NCI-H2171 (cell line): Measurements from ENCODE around the gene FTCD.
"Not testable (repeated sequence)": the region's sequence is repeated elsewhere in the genome, so short reads cannot be mapped to it uniquely, and the experiment has no call there.

Experiments used
- DNase-seq: peaks from one replicate; lab custom pipeline; 2025; lab: John Stamatoyannopoulos, UW

Gene FTCD

GRCh38 chr21:46188226-46189212, 33.1 kb upstream of the FTCD start:
- DNase-seq: no peak

GRCh38 chr21:46187814-46188213, 32.4 kb upstream of the FTCD start:
- no peak for DNase-seq

DNA sequence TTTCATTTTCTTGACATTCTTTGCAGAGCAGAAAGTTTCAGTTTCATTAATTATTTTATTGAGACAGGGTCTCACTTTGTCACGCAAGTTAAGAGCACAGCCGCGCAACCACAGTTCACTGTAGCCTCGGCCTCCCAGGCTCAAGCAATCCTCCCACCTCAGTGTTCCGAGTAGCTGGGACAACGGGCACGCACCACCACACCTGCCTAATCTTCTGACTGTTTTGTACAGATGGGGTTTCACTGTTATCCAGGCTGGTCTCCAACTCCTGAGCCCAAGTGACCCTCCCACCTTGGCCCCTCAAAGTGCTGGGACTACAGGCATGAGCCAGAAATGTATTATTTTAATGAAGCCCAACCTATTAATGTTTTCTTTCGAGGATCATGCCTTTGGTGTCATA, 31.9 kb upstream of the FTCD start:
- DNase-seq: no peak

DNA sequence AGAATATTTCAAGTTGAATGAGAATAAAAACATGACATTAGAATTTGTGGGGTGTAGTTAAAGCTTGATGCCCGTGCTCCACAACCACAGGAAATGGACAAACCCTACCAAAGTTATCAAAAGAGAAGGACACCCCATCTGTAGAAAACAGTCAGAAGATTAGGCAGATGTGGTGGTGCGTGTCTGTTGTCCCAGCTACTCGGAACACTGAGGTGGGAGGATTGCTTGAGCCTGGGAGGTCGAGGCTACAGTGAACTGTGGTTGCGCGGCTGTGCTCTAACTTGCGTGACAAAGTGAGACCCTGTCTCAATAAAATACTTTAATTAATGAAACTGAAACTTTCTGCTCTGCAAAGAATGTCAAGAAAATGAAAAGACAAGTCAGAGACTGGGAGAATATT, 30.3 kb upstream of the FTCD start:
- no peak for DNase-seq

DNA sequence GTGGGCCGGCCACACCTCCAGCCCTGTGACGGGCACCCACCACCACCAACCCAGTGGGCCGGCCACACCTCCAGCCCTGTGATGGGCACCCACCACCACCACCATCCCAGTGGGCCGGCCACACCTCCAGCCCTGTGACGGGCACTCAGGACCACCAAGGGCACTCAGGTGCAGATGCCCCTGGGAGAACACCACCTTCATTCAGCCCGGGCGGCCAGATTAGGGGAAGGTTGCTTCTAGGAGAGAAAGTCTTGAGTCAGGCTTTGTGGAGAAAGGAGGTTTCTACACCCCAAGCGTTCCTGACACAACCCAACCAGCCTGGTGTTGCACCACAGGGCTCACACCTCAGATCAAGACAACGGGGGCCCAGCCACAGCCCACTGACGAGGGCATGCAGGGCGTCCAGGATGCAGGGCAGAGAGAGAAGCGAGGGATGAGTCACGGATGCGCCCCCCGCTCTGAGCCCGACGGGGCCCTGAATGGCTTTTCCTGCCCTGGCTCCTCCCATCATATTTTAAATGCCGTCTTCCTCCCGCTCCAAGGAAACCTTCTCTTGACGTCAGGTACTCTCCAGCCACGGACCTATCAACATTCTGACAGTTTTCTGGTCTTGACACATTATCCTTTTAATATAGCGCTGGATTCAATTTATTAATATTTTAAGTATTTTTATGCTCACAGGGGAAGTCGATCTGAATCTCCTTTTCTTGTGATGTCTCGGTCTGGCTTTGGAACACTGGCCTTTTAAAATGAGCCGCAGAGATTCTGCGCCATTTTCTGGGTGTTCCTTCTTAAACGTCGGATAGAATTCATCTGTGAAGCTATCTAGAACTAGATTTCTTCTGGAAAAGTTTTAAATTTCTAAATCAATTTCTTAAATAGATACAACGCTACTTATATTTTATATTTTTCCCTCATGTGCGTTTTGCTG, 29.5 kb upstream of the FTCD start:
- peak; percentile 79 for DNase-seq

DNA sequence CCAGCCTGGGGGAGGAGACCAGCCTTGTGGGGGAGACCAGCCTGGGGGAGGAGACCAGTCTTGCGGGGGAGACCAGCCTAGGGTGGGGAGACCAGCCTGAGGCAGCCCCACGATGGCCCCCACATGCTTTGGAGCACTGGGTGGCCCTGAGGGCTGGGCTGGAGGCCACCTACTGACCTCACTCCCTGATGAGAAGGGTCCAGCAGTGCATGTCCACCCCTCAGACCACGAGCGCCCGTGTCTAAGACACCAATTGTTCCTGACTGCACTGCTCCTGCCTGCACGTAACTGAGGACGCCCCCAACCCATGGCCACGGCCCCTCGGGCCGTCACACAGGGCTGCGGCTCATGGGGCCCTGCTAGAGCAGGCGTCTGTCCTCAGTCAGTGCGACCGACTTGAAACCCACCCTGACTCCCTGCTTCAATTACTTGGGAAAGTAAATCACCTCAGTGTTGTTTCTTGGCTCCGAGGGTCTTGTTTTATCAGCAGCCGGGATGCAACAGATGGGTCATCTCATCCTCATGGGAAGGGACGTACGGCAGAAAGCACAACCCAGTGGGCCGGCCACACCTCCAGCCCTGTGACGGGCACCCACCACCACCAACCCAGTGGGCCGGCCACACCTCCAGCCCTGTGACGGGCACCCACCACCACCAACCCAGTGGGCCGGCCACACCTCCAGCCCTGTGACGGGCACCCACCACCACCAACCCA, 28.7 kb upstream of the FTCD start, which contains the start of gene SPATC1L:
Gene SPATC1L (minus strand): TSS at position 550 of the 715 bp plus-strand sequence. CDS start 1,643 bp downstream, outside the sequence.
- peak; percentile 77 for DNase-seq

DNA sequence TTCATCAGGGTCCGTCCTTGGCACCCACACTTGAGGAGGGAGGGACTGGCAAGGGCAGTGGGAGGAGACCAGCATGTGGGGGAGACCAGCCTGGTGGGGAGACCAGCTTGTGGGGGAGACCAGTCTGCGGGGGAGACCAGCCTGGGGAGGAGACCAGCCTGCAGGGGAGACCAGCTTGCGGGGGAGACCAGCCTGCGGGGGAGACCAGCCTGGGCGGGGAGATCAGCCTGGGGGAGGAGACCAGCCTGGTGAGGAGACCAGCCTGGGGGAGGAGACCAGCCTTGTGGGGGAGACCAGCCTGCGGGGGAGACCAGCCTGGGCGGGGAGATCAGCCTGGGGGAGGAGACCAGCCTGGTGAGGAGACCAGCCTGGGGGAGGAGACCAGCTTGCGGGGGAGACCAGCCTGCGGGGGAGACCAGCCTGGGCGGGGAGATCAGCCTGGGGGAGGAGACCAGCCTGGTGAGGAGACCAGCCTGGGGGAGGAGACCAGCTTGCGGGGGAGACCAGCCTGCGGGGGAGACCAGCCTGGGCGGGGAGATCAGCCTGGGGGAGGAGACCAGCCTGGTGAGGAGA, 28.0 kb upstream of the FTCD start:
- not testable (repeated sequence) for DNase-seq

DNA sequence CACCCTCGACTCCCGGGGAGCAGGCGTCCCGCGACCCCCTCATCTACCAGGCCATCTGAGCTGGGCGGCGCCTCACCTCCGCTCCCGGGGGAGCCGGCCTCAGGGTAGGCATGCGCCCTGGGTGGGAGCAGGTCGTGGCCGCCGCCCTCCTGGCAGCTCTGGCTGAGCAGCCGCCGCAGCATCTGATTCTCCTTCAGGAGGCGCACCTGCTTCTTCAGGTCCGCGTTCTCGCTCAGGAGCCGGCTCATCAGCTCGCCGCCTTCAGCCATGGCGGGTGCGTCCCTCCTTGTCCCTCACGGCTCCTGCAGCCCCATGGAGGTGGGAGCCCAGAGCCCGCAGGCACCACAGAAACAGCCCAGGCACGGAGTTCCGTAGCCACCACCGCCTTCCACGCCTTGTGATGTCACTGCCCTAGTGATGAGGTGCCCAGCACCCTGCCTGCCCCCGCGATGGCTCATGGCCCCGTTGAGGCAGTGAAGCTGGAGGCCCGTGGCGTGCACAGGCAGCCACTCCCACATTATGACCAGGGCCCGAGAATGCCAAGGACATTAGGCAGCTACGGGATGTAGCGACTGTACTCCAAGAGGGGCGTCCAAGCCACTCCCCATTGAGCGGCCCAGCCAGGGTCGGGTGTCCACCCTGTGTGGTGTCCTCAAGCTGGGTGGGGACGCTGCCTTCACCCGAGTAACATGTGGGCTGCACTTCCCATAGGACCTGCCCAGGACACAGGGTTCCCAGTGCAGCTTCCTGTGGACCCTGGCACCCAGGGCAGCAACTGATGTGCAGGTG, 27.4 kb upstream of the FTCD start:
- no peak for DNase-seq

DNA sequence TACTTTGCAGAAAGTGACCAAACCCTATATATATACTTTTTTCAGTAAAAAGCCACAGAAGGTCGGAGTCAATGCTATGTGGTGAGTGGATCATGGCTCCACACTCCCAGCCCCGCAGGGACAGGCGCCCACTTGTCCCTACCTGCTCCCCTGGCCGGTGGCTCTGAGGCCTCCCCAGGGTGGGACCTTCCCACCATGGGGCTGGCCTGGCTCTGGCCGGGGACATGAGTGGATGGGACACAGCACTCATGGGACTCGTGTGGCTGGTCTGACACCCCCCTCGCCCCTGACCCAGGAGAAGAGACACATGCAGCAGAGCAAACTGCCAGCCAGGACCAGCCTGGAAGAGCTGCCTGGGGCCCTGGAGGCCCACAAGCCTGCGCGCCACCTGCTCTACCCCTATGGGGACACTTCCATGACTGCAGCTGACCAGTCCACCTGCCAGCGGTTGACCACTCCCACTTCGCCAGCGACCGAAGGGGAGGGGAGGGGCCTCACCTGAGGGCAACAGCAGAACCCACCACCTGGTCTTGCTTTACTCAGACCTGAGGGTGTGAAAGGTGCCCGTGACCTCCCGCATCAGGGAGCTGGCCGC, 26.7 kb upstream of the FTCD start:
- DNase-seq: no peak

- no peak for DNase-seq
Observed at GRCh38 chr21:46181436-46181835, 26.1 kb upstream of the FTCD start.

DNA sequence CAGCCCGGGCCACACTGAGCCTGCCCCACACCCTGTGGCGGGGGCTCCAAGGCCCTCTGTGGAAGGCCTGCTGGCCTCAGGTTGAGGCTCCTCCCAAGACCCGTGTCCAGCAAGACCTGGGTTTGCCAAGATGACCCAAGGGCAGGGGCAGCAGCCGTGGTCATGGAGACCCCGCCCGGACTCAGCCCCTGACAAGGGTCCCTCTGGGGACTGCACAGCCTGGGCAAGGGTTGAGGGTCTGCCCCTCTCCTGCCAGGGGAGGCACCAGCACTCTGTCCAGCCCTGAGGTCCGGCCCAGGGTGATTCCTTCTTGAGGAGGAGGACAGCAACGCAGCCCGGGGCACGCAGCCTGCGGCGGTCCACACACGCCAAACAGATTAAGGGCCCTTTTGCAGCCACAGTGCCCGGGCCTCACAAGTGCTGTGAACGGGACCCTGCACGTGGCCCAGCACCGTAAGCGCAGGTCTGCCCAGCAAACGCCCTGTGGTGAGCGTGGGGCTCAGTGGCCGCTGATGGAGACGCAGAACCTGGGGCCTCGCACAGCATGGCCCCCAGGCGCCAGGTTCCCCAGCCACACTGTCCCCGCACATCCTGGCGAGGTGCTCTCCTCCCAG, 25.5 kb upstream of the FTCD start:
- DNase-seq: no peak

DNA sequence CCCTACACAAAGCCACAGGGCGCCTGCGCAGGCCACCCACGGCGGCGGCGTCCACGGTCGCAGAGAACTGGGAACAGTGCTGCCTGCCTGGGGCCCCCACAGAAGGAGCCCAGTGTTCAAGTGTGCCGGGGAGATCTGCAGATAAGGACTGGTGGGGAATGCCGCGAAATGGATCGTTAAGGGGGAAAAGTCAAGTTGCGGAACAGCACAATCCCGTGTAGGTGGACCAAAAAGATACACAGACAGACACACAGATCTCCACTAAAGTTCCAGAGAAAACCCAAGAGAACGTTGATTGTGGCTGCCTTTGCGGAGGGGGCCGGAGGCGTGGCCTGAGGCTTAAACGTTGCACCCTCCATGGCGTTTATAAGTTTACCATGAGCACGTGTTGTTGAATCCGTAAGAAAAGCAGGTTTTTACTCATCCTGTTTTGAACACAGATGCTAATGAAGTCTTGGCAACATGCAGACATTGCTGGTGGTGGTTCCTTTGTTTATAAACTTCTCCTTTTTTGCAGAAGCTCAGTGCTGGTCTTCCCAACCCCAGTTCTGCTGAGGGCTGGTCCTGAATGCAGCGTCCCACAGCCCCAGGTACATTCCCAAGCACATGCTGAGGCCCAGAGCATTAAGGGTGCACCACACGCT, 24.8 kb upstream of the FTCD start:
- DNase-seq: no peak

GRCh38 chr21:46179708-46180078, 24.3 kb upstream of the FTCD start:
- no peak for DNase-seq

- no peak for DNase-seq
Observed at GRCh38 chr21:46178961-46179360, 23.6 kb upstream of the FTCD start.

GRCh38 chr21:46176443-46177129, 21.2 kb upstream of the FTCD start:
- DNase-seq: not testable (repeated sequence)

DNA sequence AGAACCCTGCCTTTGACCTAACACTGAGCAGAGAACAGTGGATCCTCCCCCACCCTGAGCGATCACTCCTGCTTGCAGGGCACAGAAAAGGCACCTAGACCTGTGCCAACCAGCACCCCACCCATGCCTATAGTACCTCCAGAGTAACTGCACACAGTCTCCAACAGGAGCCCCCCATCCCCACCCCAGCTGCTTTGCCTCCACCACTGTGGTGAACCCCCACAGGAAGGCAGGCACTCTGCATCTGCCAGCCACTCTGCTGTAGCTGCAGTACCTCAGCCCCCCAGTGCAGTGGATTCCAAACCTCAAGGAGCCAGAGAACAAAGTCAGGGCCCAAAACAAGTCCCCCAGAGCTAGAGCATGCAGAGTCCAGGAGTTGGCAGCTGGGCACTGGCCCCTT, 18.2 kb upstream of the FTCD start:
- no peak for DNase-seq

DNA sequence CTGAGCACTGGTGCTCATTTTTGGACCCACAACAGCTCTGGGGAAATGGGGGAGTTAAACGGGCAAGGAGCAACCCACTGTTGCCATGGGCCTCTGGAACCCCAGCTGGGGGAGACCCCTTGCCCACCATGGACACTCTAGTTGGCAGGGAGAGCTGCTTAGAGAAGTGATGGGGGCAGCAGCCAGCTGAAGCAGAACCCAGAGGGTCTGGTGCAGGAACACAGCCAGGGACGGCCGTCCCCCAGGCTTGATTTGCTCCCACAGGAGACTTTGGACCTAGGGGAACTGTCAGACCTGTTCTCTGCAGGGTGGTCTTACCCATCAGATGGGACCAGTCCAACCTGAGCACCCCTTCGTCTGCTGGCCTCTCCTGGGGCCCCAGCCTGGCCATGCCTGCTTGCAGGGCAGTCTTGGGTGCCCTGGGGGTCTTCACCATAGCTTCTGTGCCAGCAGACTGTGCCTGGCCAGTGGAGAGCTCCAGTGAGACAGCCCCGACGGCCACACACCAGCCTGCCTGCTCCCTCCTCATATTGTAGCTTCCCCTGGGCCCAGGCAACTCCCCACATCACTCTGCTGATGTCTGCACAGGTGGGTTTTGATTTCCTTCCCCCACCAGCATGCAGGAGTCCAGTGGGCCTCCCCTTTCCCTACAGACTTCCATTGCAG, 17.6 kb upstream of the FTCD start:
- DNase-seq: no peak
